ENCODE measurements around the gene ZBTB7A.

ZBTB7A gene

GRCh38 chr19:4080473-4080872 lies 13.8 kb upstream of the ZBTB7A start:
- Histone ChIP-seq H3K18ac (ENCODE audit: low read length) (no peak overlapping the region), H2BK5ac (ENCODE audit: low read length) (no peak overlapping the region), H3K56ac (ENCODE audit: low read length) (no peak overlapping the region), H3K79me2 (ENCODE audit: control insufficient read depth, insufficient read depth, low read length) (no peaks in the 10 kb centered on the region), H2AK5ac (ENCODE audit: low read length) (no peak overlapping the region), H4K8ac (ENCODE audit: low read depth, low read length) (no peak overlapping the region), H3K27ac (ENCODE audit: low read depth, low read length) (no peak overlapping the region), H2BK120ac (ENCODE audit: low read depth, low read length) (no peak overlapping the region), H4K5ac (ENCODE audit: low read length) (no peak overlapping the region), H3K27me3 (ENCODE audit: insufficient read depth, low read length, poor library complexity) (no peaks in the 10 kb centered on the region), H3K36me3 (ENCODE audit: control insufficient read depth, insufficient read depth, low read length) (no peaks in the 10 kb centered on the region), H3K4ac (ENCODE audit: low read depth, low read length) (no peak overlapping the region), H3K4me2 (ENCODE audit: low read length) (no peak overlapping the region), H3K9ac (ENCODE audit: low read length) (no peak overlapping the region), H3K4me1 (ENCODE audit: control insufficient read depth, low read depth, low read length) (peaks cover 2% of the 10 kb centered on the region), H3K4me3 (ENCODE audit: low read length) (no peak overlapping the region), H3K23ac (ENCODE audit: low read length) (no peak overlapping the region), H3K79me1 (ENCODE audit: low read length) (no peaks in the 10 kb centered on the region), H2BK15ac (replicated peaks; ENCODE audit: low read depth) (no peak overlapping the region)
- DNase-seq = no peak
- WGBS (ENCODE audit: extremely low coverage, insufficient coverage, low lambda C conversion rate) = no CpG with 5 or more reads among the region's 6 CpGs

- Histone ChIP-seq H3K4me3 (ENCODE audit: low read length) (no peak overlapping the region), H2BK120ac (ENCODE audit: low read depth, low read length) (no peak overlapping the region), H2AK5ac (ENCODE audit: low read length) (no peak overlapping the region), H3K9ac (ENCODE audit: low read length) (no peak overlapping the region), H4K5ac (ENCODE audit: low read length) (no peak overlapping the region), H4K8ac (ENCODE audit: low read depth, low read length) (no peak overlapping the region), H3K4me1 (ENCODE audit: control insufficient read depth, low read depth, low read length) (peaks cover 2% of the 10 kb centered on the region), H3K4ac (ENCODE audit: low read depth, low read length) (peak overlapping the region; percentile 5), H3K23ac (ENCODE audit: low read length) (no peak overlapping the region), H3K36me3 (ENCODE audit: control insufficient read depth, insufficient read depth, low read length) (no peaks in the 10 kb centered on the region), H3K79me2 (ENCODE audit: control insufficient read depth, insufficient read depth, low read length) (no peaks in the 10 kb centered on the region), H3K4me2 (ENCODE audit: low read length) (no peak overlapping the region), H3K18ac (ENCODE audit: low read length) (no peak overlapping the region), H3K56ac (ENCODE audit: low read length) (peak overlapping the region; percentile 36), H3K27me3 (ENCODE audit: insufficient read depth, low read length, poor library complexity) (no peaks in the 10 kb centered on the region), H3K27ac (ENCODE audit: low read depth, low read length) (no peak overlapping the region), H3K79me1 (ENCODE audit: low read length) (no peaks in the 10 kb centered on the region), H2BK5ac (ENCODE audit: low read length) (no peak overlapping the region), H2BK15ac (replicated peaks; ENCODE audit: low read depth) (peak overlapping the region; percentile 14)
- peak; percentile 39 for DNase-seq
- no CpG with 5 or more reads among the region's 33 CpGs for WGBS (ENCODE audit: extremely low coverage, insufficient coverage, low lambda C conversion rate)
These were observed 11.3 kb upstream of the ZBTB7A start for GRCh38 chr19:4077800-4078684.

- no peak overlapping the region for H4K5ac ChIP-seq (ENCODE audit: low read length)
- H3K23ac ChIP-seq (ENCODE audit: low read length) = no peak overlapping the region
- peak overlapping the region; percentile 16 for H3K9ac ChIP-seq (ENCODE audit: low read length)
- H3K27me3 ChIP-seq (ENCODE audit: insufficient read depth, low read length, poor library complexity) = no peaks in the 10 kb centered on the region
- H3K4me3 ChIP-seq (ENCODE audit: low read length) = no peak overlapping the region
- H3K4me1 ChIP-seq (ENCODE audit: control insufficient read depth, low read depth, low read length) = peaks cover 2% of the 10 kb centered on the region
- H3K56ac ChIP-seq (ENCODE audit: low read length) = peak overlapping the region; percentile 28
- H3K18ac ChIP-seq (ENCODE audit: low read length) = no peak overlapping the region
- no peaks in the 10 kb centered on the region for H3K36me3 ChIP-seq (ENCODE audit: control insufficient read depth, insufficient read depth, low read length)
- H3K79me2 ChIP-seq (ENCODE audit: control insufficient read depth, insufficient read depth, low read length) = no peaks in the 10 kb centered on the region
- no CpG with 5 or more reads among the region's 3 CpGs for WGBS (ENCODE audit: extremely low coverage, insufficient coverage, low lambda C conversion rate)
- no peak overlapping the region for H3K27ac ChIP-seq (ENCODE audit: low read depth, low read length)
- H2BK5ac ChIP-seq (ENCODE audit: low read length) = no peak overlapping the region
- no peak overlapping the region for H2AK5ac ChIP-seq (ENCODE audit: low read length)
- no peak for DNase-seq
- no peaks in the 10 kb centered on the region for H3K79me1 ChIP-seq (ENCODE audit: low read length)
- no peak overlapping the region for H2BK15ac ChIP-seq (replicated peaks; ENCODE audit: low read depth)
- no peak overlapping the region for H3K4ac ChIP-seq (ENCODE audit: low read depth, low read length)
- H4K8ac ChIP-seq (ENCODE audit: low read depth, low read length) = no peak overlapping the region
- no peak overlapping the region for H2BK120ac ChIP-seq (ENCODE audit: low read depth, low read length)
- H3K4me2 ChIP-seq (ENCODE audit: low read length) = no peak overlapping the region
These were observed 10.3 kb upstream of the ZBTB7A start for GRCh38 chr19:4077007-4077374.

GRCh38 chr19:4075373-4075772 lies 8.7 kb upstream of the ZBTB7A start:
- no CpG with 5 or more reads among the region's 9 CpGs for WGBS (ENCODE audit: extremely low coverage, insufficient coverage, low lambda C conversion rate)
- Histone ChIP-seq H3K4me2 (ENCODE audit: low read length) (no peak overlapping the region), H2BK120ac (ENCODE audit: low read depth, low read length) (no peak overlapping the region), H4K5ac (ENCODE audit: low read length) (no peak overlapping the region), H2BK15ac (replicated peaks; ENCODE audit: low read depth) (no peak overlapping the region), H3K4me3 (ENCODE audit: low read length) (no peak overlapping the region), H3K4me1 (ENCODE audit: control insufficient read depth, low read depth, low read length) (peaks cover 2% of the 10 kb centered on the region), H3K79me2 (ENCODE audit: control insufficient read depth, insufficient read depth, low read length) (no peaks in the 10 kb centered on the region), H3K36me3 (ENCODE audit: control insufficient read depth, insufficient read depth, low read length) (no peaks in the 10 kb centered on the region), H3K9ac (ENCODE audit: low read length) (no peak overlapping the region), H3K27me3 (ENCODE audit: insufficient read depth, low read length, poor library complexity) (no peaks in the 10 kb centered on the region), H3K4ac (ENCODE audit: low read depth, low read length) (no peak overlapping the region), H3K27ac (ENCODE audit: low read depth, low read length) (no peak overlapping the region), H2AK5ac (ENCODE audit: low read length) (no peak overlapping the region), H3K18ac (ENCODE audit: low read length) (no peak overlapping the region), H4K8ac (ENCODE audit: low read depth, low read length) (no peak overlapping the region), H3K79me1 (ENCODE audit: low read length) (no peaks in the 10 kb centered on the region), H2BK5ac (ENCODE audit: low read length) (no peak overlapping the region), H3K23ac (ENCODE audit: low read length) (no peak overlapping the region), H3K56ac (ENCODE audit: low read length) (no peak overlapping the region)
- DNase-seq = no peak

GRCh38 chr19:4071610-4072009 lies 4.9 kb upstream of the ZBTB7A start:
- no peak overlapping the region for H3K4me3 ChIP-seq (ENCODE audit: low read length)
- H3K36me3 ChIP-seq (ENCODE audit: control insufficient read depth, insufficient read depth, low read length) = no peaks in the 10 kb centered on the region
- H2BK120ac ChIP-seq (ENCODE audit: low read depth, low read length) = no peak overlapping the region
- no peak overlapping the region for H4K8ac ChIP-seq (ENCODE audit: low read depth, low read length)
- DNase-seq = no peak
- no peak overlapping the region for H2AK5ac ChIP-seq (ENCODE audit: low read length)
- H3K27ac ChIP-seq (ENCODE audit: low read depth, low read length) = no peak overlapping the region
- H3K56ac ChIP-seq (ENCODE audit: low read length) = no peak overlapping the region
- H3K4me1 ChIP-seq (ENCODE audit: control insufficient read depth, low read depth, low read length) = no peaks in the 10 kb centered on the region
- H3K27me3 ChIP-seq (ENCODE audit: insufficient read depth, low read length, poor library complexity) = peaks cover 6% of the 10 kb centered on the region
- H3K4ac ChIP-seq (ENCODE audit: low read depth, low read length) = no peak overlapping the region
- H3K23ac ChIP-seq (ENCODE audit: low read length) = no peak overlapping the region
- no peak overlapping the region for H2BK15ac ChIP-seq (replicated peaks; ENCODE audit: low read depth)
- H3K18ac ChIP-seq (ENCODE audit: low read length) = no peak overlapping the region
- H2BK5ac ChIP-seq (ENCODE audit: low read length) = no peak overlapping the region
- H3K9ac ChIP-seq (ENCODE audit: low read length) = no peak overlapping the region
- no peak overlapping the region for H3K4me2 ChIP-seq (ENCODE audit: low read length)
- no peak overlapping the region for H4K5ac ChIP-seq (ENCODE audit: low read length)
- WGBS (ENCODE audit: extremely low coverage, insufficient coverage, low lambda C conversion rate) = no CpG with 5 or more reads among the region's 3 CpGs
- H3K79me1 ChIP-seq (ENCODE audit: low read length) = no peaks in the 10 kb centered on the region
- H3K79me2 ChIP-seq (ENCODE audit: control insufficient read depth, insufficient read depth, low read length) = no peaks in the 10 kb centered on the region

All from mesendoderm (in vitro differentiated cells).